ENCODE results near the gene PEX7.
"Not testable (repeated sequence)": the region's sequence is repeated elsewhere in the genome, so short reads cannot be mapped to it uniquely, and the experiment has no call there.

PEX7 gene

DNA sequence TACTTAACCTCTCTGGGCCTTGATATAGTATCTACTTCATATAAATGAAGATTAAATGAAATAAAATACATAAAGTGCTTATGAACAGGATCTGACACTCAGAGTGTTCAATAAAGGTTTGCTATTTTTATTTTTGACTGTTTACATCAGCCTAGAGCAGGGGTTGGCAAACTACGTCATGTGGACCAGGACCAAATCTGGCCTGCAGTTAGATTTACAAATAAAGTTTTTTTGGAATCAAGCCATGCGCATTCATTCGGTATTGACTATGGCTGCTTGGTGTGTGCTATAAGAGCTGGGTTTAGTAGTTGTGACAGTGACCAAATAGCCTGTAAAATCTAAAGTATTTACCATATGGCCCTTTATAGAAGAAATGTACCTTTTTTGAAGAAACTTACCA, 20.8 kb downstream of the PEX7 start:
- no peak for DNase-seq

DNA sequence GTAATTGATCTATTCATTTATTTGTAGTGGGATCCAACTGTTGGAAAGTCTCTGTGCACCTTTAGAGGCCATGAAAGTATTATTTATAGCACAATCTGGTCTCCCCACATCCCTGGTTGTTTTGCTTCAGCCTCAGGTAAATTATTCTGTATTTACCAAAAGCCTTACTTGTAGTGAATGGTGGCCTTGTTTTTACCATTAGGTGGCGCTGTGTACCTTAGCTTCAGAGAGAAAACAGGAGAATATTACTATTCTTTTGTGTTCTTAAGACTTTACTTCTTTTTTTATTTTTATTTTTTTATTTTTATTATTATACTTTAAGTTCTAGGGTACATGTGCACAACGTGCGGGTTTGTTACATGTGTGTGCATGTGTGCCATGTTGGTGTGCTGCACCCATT, 23.7 kb downstream of the PEX7 start:
- no peak for DNase-seq

DNA sequence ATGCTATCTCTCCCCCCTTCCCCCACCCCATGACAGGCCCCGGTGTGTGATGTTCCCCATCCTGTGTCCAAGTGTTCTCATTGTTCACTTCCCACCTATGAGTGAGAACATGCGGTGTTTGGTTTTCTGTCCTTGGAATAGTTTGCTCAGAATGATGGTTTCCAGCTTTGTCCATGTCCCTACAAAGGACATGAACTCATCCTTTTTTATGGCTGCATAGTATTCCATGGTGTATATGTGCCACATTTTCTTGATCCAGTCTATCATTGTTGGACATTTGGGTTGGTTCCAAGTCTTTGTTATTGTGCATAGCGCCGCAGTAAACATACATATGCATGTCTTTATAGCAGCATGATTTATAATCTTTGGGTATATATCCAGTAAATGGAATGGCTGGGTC, 24.1 kb downstream of the PEX7 start:
- DNase-seq: not testable (repeated sequence)

DNA sequence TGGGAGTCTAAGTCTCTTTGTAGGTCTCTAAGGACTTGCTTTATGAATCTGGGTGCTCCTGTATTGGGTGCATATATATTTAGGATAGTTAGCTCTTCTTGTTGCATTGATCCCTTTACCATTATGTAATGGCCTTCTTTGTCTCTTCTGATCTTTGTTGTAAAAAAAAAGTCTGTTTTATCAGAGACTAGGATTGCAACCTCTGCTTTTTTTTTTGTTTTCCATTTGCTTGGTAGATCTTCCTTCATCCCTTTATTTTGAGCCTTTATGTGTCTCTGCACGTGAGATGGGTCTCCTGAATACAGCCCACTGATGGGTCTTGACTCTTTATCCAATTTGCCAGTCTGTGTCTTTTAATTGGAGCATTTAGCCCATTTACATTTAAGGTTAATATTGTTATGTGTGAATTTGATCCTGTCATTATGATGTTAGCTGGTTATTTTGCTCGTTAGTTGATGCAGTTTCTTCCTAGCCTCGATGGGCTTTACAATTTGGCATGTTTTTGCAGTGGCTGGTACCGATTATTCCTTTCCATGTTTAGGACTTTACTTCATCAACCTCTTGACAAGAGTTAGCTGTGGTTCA, 27.7 kb downstream of the PEX7 start:
- DNase-seq: not testable (repeated sequence)

DNA sequence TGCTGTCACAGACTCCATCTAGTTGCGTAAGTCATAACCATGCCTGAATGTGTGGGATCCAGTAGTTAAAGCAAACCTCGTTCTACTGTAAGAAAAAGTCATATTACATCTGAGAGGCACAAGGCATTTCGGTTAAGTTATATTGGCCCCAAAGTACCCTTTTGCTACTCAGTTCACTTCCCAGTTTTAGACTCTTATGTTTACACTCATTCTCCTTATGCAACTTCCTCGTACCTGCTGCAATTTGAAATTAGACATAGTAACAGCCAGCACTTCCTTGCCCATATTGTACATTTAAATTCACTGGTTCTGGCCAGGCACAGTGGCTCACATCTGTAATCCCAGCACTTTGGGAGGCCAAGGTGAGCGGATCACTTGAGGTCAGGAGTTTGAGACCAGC, 37.0 kb downstream of the PEX7 start:
- no peak for DNase-seq

DNA sequence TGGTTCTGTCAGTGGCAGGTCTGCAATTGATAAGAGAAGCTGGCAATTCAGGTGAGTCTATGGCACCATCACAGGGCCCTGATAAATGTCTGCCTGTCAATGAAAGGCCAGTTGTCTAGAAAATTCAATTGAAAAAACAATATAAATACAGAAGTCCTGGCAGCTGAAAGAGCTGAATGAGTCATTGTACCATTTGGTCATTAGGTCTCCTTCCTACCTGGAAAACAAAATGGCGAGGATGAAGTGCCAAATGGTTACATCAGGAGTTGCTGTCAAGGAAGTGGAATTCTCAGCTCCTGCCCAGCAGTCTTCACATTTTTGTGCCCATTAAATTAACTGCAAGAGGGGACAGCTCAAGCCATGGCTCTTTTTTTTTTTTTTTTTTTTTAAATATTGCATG, 37.7 kb downstream of the PEX7 start:
- DNase-seq: no peak

DNA sequence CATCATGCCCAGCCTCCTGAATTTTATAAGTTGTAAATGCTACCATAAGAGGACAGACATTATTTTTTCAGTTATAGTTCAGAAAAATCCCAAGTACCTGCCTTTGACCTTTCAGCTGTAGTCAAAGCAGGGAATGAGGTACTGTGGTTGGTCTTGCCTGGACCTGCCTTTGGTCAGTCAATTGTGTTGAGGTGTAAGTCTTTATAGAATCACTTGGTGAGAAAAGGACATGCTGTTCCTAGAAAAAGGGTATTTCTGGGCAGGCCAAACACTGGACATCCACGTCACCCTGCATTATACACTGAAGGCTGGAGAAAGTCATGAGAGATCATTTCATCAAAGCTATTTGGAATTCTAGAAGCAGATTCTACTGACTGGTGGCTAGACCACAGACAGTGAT, 40.3 kb downstream of the PEX7 start:
- no peak for DNase-seq

DNA sequence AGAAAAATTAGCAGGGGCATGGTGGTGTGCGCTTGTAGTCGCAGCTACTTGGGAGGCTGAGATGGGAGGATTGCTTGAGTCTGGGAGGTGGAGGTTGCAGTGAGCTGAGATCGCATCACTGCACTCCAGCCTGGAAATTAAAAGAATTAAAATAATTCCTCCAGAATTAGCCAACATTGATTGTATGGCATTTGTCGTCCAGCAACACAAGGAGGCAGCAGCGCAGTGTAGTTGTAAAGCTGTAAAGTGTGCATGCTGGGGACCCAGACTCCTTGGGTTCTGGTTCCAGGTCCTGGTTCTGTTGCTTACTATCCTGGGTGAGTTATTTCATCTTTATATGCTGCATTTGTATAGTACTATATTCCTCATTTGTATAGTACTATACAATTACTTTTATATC, 41.4 kb downstream of the PEX7 start:
- DNase-seq: no peak

DNA sequence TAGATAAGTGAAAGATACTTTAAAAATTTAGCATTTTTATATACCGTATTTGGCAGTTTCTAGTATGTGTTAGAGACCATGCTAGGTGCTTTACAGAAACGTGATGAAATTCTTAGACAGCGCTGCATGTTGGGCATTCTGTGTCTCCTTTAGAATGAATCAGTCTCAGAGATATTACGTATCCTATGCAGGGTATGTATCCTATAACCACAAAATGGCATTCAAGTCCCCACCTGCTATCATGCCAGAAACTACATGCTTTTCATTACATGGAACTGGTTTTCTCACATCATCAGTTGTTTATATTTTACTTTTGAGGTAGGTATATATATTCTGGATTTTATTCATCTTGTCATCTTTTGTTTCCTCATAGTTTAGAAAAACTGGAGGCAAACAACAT, 42.3 kb downstream of the PEX7 start:
- DNase-seq: no peak

DNA sequence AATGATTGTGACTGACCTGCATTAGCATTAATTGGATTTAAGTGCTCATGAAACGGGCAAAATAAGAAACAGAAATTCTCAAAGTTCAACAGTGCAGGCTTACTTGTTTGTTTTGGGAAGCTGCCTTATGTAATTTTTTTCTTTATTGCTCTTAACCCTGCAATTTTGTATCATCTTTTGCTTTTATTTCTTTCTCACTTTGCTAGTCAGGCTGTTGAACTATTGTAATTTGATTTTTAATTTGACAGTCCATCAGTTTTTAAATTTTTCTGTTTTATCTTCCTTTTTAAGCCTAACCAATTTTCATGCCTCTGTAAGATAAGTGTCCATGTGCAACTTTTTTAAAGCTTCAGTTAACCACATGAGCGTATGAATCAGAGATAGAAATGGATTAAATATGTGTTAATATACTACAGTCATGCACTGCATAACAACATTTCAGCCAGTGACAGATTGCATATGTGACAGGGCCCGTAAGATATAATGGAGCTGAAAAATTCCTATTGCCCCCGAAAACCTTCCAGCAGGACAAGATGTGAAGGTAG, 44.6 kb downstream of the PEX7 start:
- DNase-seq: no peak

DNA sequence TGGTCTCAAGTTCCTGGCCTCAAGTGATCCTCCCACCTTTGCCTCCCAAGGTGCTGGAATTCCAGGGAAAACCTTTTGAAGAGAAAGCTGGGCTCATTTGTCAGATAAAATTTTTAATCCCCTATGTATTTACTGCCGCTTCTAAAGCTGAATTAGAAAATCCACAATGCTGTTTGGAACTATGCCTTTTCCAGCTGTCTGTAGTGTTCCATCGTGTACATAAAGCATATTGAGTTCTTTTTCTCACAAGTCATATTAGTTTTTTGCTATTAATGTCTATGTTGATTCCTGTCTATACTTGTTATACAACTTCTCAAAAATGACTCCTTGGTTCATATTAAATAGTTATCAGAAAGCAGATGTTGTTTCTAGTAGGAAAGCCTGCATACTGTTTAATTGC, 47.1 kb downstream of the PEX7 start:
- DNase-seq: no peak

DNA sequence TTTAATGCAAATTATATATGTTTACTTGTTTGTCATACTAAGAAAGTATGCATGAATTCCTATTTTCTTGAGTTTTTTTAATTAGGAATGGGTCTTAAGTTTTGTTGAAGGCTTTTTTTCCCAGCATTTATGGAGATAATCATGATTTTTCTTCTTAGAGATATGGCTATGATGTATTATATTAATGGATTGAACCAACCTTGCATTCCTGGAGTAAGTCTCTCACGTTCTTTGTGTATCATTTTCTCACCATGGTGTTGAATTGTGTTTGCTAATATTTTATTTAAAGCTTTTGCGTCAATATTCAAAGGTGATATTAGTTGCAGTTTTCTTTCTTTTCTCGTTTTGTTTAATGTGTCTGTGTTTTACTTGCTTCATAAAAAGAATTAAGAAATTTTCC, 51.4 kb downstream of the PEX7 start:
- no peak for DNase-seq

DNA sequence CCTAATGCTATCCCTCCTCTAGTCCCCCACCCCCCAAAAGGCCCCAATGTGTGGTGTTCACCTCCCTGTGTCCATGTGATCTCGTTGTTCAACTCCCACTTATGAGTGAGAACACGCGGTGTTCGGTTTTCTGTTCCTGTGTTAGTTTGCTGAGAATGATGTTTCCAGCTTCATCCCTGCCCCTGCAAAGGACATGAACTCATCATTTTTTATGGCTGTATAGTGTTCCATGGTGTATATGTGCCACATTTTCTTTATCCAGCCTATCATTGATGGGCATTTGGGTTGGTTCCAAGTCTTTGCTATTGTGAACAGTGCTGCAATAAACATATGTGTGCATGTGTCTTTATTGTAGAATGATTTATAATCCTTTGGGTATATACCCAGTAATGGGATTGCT, 54.1 kb downstream of the PEX7 start:
- not testable (repeated sequence) for DNase-seq

DNA sequence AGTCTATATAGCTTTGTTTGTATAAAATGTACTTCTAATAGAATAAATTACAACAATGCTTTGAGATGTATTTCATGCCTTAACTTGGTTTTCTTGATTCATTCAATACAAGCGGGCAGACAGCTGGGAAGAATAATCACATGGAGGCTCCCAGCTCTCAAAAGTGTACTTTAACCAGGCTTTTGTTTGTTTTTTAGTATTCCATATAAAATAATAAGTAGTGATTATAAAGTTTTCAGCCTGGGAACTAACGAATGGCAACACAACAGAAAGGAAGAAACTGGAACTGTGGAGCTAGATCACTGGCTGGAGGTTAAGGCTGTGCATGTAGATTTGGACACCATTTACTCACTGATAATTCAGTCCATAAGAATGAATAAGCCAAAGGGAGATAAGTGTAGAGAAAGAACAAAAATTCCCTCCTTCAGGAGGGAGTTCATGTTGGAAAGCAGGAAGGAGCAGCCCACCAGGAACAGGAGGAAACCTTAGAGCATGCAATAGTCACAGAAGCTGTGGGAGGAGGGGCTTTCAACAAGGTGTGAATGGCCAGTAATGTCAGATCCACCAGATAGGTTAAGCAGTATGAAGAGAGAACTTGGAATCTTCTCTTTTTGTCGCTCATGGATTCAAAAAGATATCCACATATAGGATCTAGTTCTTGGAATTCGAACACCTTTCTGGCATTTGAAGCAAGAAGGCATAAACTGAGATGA, 58.5 kb downstream of the PEX7 start:
- no peak for DNase-seq

DNA sequence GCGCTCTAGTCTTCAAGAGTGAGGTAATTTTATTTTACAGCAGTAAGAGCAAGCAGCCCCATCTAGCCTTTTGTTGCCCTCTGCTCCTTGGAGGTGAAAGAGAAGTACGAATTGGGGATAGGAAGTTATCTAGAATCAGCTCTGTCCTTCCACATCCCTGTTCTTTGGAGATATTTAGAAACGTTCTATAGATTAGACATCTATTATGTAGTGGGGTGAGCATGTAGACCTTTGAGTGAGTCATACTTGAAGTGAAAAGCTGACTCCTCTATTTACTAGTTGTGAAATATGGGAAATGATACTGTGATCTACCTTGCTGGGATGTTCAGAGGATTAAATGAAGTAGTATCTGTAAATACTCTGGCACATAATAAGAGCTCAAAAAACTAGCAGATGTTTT, 63.7 kb downstream of the PEX7 start:
- no peak for DNase-seq

DNA sequence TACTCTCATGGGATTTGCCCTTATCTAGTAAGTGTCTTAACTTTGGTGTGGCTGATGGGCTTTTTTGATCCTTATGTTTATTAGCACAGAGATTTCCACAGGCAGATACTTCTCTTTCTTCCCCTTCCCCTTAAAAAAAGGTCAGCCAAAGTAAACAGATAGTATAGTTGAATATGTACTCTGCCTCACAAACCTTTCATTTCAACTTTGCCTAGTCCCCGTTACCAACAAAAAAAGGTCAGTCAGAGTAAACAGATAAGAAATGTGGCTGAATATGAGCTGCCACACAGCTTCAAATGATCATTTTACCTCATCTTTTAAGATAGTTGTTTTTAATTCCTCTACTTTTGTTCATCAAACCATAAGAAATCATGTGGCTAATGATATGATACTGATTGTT, 65.6 kb downstream of the PEX7 start:
- DNase-seq: no peak

DNA sequence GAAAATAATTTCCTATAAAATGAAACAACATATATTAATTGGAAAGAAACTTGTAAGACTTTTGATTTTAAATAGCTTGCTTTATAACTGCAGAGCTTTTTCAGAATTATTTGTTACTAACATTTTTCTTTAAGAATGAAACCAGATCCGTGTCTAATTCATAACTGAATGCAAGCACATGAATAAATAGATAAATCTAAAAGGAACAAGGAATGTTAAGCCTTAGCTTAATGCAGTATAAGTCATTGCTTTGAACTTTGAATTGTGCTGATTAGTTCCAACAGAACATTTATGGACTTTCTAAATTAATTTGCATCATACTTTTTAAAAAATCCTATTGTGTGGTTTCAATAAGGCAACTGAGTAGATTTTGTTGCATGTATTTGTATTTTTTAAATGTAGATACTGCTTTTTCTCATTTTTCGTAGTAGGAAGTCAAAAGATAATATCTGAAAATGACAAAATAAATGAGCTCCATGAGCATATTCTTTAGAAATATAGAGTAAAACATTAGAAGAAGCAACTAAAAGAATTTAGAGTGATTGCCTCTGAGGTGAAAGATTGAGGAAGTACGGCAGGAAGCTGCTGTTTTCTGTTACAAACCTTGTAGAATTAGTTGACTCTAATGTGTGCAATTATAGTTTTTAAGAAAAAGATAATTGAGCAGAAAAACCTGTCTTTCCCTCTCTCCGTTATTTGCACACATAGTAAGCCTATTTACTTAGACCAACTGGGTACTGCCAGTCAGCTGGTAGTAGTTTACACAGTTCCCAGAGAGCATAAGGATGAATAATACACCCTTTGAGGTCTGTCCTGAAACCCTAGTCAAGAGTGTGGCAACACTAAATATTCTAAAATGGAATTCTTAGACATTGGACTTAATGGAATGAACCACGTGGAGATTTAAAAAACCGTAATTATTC, 67.1 kb downstream of the PEX7 start:
- DNase-seq: no peak

DNA sequence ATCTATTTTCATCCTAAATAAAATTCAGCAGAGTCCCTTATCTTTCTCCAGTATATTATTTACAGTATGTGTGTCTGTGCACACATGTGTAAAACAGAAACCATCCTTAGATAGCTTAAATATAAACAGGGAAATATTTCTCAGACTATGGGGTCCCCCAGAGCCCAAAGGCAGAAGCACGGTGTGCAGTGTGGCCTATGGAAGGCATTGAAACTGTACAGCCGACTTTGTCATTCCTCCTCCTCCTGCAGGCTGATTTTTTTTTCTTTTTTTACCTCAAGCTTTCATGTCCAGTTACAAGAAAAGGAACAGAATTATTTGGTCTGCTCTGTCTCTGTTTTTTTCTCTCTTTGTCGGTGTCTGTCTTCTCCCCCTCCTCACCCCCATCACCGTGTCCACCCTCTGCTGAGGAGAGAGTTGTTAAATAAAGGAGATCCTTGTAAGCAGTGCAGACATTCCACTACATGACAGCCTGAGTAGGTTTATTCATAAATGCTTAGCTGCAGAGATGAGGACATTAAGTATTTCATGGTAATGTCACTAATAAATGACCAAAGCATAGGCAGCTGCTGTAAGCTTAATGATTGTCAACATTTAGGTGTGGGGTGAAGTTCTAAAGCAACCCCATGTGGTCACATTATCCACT, 67.9 kb downstream of the PEX7 start:
- no peak for DNase-seq

DNA sequence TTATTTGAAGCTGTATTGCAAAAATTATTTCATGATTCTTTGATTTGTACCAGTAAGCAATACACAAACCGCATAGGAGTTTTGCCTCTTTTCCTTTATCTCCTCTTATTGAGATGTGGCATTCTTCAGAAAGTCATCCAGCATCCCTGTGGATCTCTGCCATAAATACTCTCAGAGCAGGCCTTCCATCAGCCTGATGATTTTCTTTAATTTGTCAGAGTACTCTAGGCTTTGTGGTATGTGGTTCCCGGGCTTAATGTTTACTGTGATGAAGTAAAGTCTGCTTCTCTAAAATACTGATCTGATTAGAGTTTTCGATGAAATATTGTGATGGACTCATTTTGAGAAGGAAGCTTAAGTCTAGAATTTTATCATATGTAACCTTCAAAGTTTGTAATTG, 68.6 kb downstream of the PEX7 start:
- no peak for DNase-seq

DNA sequence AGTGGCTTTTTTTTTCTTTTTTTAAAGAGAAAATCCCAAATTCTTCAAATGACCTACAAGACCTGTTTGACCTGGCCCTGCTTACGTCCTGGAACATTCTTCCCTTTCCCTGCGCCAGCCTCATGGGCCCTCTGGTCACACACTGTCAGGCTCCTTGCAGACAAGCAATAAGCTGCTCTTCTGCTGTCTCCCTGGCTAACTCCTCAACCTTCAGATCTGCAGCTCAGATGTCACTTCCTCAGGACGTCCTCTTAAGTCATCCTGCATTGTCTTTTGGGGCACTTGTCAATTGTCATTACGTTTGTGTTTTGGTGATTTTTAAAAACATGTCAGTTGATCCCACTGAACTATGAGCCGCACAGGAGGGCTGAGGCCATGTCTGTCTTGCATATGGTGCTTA, 70.8 kb downstream of the PEX7 start:
- DNase-seq: no peak

DNA sequence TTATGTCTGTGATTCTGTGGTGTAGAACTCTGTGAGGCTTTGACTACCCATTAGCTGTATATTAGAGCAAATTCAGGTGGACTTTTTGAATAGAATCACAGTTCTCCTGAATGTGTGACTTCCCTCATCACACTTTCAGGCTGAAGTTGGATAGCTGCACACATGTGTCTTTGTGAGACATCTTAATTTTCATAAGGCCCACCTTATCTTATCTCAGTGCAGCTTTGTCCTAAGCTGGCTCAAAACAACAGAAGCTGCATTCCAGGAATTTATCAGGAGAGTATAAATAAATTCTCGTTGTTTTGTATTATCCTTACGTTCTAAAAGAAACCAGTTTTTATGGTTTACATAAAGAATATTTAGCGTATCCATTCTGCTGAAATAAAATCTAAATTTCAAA, 73.5 kb downstream of the PEX7 start:
- DNase-seq: no peak

DNA sequence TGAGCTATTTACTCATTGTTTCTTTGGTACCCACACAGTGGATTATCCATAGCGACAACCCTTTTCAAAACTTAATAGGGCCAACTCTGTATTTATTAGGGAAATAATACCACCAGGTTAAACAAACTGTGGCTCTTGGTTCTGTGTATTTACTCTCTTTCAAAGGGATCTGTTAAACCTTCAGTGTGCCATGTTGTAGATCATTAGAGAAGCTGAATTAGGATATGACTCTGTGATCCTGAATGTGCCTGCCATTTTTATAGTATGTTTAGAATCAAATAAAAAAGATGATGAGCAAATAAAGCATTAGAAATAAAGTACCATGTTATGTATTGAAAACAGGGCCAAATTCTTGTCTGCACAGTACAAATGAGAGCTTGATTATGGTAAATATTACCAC, 74.7 kb downstream of the PEX7 start:
- DNase-seq: no peak

DNA sequence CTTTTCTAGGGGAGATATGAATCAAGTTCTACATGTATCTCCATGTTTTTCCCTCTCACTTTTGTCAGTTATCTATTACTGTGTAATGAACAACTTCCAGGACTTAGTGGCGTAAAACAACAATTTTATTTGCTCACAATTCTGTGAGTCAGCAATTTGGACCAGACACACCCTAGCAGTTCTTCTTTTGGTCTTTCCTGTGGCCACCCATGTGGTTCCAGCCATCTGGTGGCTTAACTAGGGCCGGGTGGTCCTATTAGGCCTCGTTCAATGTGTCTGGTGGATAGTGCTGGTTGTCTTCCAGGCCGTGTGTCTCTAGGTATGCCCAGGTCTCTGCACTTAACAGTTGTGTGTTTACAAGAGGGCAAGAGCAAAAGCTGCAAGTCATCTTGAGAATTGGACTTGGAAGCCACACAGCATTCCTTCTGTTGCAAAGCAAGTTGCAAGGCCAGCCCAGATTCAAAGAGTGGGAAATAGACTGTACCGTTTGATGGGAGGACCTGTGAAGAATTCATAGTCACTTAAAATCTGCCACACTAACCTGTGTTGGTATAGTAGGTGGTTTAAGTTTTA, 78.9 kb downstream of the PEX7 start:
- no peak for DNase-seq

All from GOT3 (cell line).